Fibroblast of villous mesenchyme (primary cell): ENCODE measurements around the gene BLID. TPM values are rescaled to one million over a fixed set of nuclear protein-coding genes. Genes with fewer than 3 reads are reported as not detected.
A peak's percentile ranks its signal among the peaks of the same experiment; 100 is the strongest.

Experiments used
- DNase-seq: peaks from one replicate; pipeline ENCODE4 v3.0.0-alpha.2; 2010; ENCODE audit warnings: low read depth
- H3K4me3 ChIP-seq: 2 replicates; pipeline ENCODE4 v1.5.1; 2011; ENCODE audit warnings: low read depth, mild to moderate bottlenecking, low read length
- CTCF ChIP-seq: IDR thresholded peaks from 2 replicates; pipeline ENCODE4 v1.5.1; 2012; ENCODE audit warnings: low read depth, mild to moderate bottlenecking, low read length; ENCODE audit not compliant: insufficient read depth
- total RNA-seq: library from RNA; depleted of rRNA; stranded (reverse); fragments of >200 nt; gene quantifications from 2 replicates; pipeline ENCODE4 v1.2.3, GENCODE V29; 2012

Gene BLID
- total RNA-seq, 1 donor = 6.0 TPM

DNA sequence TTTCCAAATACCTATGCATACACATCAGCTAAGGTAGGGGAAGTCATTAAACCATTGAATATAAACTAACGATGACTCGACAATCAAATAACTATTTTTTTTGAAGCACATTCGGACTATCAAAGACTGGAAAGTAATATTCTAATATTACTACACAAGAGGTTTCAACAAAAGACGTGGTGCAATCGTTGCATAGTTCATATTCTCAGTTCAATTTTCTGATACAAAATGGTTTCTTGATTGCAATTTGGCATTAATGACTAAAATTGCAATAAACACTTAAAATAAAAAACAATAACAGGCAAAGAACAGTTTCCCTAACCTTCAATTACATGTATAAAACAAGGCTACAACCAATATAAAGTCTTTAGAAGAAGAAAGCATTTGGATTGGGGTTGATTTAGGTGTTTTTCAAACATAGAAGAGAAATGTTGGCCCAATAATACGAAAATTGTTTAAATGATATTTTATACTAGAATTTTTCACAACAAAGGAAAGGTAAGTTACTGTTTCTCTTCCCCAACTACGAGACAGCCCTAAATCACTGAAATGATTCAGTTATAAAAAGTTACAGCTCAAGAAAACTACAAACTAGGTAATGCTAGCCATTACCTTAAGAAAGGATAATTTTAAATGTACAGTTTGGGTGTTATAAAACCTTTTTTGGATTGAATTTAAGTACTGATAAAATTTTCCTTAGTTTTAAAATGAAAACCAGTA is 17.6 kb downstream of the BLID start:
- DNase-seq = no peak
- peak overlapping the region; percentile 69 for H3K4me3 ChIP-seq
- no peak for TF ChIP-seq CTCF

- no peak for TF ChIP-seq CTCF
- peak; percentile 60 for DNase-seq
- peak overlapping the region; percentile 69 for H3K4me3 ChIP-seq
Measured at GRCh38 chr11:122097419-122098001, 18.5 kb downstream of the BLID start.

DNA sequence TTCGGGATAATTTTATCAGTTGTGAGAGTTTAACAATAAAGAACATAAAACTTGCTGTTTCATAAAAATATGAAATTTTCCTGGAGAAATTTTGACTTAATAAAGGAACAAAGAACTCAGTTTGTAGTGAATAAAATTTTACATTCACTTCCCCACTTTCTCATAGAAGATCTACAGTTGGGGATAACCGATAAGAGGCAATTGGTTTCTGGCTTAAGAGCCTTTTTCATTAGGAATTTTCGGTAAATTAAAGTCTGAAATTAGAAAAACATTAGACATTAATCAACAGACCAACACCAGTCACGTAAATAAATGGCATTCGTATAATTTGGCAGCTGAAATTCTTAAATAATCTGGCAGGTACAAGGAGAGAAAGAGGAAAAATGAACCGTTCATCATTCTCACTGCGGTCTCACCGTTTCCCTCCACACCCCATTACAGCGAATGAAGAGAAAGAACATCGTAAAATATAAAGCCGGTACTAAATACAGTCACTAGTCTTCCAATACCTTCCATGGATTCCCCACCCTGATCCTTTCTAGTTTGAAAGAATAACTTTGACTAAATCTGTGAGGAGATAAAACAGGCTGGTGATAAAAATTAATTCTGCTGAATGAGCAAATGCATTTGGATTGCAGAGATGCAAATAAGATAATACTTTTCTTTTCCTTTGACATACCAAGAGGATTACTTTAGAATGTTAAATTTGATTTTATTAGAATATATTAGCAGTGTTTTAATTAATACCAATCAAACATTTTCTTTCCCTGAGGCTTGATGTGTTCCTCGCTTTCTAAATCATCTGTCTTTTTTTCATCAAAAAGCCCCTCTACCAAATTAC is 19.5 kb downstream of the BLID start:
- DNase-seq = no peak
- H3K4me3 ChIP-seq = peak overlapping the region; percentile 69
- TF ChIP-seq CTCF = no peak

DNA sequence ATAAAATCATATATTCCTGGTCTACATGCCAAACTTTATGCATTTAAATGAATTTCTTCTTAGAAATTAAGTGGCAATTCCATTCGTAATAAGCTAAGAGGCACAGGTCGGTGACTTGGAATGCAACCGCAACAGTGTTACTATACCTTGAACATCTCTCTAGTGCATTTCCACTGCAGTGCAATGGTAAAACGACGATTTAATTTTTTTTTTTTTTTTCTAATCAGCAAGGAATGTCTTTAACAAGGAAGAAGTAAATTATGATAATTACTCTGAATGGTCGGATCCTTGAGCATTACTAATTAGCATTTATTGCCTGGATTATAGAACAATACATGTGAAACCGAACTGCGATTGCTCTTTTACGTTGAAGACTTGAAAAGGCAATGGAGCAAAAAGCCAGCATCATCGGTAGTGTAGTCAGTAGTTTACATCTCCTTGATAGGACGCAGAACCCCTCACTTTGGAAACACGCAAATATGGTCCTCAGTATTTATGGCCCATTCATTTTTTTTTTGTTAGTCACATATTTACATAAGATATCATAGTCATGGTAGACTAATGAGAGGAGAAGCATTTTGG is 20.2 kb downstream of the BLID start:
- H3K4me3 ChIP-seq = peak overlapping the region; percentile 69
- no peak for TF ChIP-seq CTCF
- DNase-seq = peak; percentile 90

- no peak for DNase-seq
- peak overlapping the region; percentile 19 for H3K4me3 ChIP-seq
- TF ChIP-seq CTCF = no peak
Measured at GRCh38 chr11:122094836-122095235, 21.2 kb downstream of the BLID start.

DNA sequence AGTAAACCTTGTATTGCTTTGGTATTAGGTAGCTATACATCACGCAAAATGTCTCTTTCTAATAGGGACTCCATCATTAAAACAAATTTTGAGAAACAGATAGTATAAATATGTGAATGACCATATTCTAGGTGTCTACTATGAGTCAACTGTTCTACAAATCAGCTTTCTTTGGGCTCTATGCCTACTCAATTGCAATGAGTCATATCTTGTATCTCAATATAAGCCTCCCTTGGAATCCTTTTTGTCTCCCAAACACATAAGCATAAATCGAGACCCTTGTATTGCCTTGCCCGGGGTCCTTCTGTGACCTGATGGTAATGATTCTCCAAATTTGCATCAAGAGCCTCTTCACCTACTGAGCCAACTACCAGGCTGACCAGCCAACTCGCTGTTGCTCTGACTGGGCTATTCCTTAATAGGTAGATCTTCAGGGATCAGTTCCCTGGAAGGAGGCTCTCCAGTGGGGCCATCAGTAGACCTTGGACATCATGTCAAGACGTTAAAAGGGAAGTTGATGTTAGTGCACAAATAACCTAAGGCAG is 22.2 kb downstream of the BLID start:
- peak; percentile 38 for DNase-seq
- no peak for TF ChIP-seq CTCF
- H3K4me3 ChIP-seq = no peak overlapping the region
